ENCODE measurements around the gene GALNT9. TPM values are rescaled to one million over a fixed set of nuclear protein-coding genes. Genes with fewer than 3 reads are reported as not detected.
A peak's percentile ranks its signal among the peaks of the same experiment; 100 is the strongest.

The GALNT9 gene
- total and polyA plus RNA-seq, 9 donors: 0.12 to 21.9 (median 1.3) TPM; not detected in 1

- H3K4me3 ChIP-seq: no peak overlapping the region
- 73 to 78% (median 78%) methylated on average over 30 of the region's 30 CpGs for WGBS, 3 donors
- H3K27me3 ChIP-seq: no peaks in the 10 kb centered on the region
- peak in 1 of 5 donors; percentile 9 for DNase-seq
- no peaks in the 10 kb centered on the region for H3K9me3 ChIP-seq
- TF ChIP-seq CTCF (IDR thresholded peaks at IDR 0.05): no peak
- no peak for TF ChIP-seq POLR2A (IDR thresholded peaks at IDR 0.05)
- no peak for TF ChIP-seq EP300 (IDR thresholded peaks at IDR 0.05)
- intact Hi-C loops (cut with DNase I): no loop called here
- no peak overlapping the region for H3K27ac ChIP-seq
- no peaks in the 10 kb centered on the region for H3K4me1 ChIP-seq (ENCODE audit: insufficient read depth)
- H3K36me3 ChIP-seq: no peaks in the 10 kb centered on the region
Observed at GRCh38 chr12:132174015-132174838, 155.2 kb downstream of the GALNT9 start.

- H3K4me3 ChIP-seq: no peak overlapping the region
- H3K27ac ChIP-seq: no peak overlapping the region
- peak in 1 of 5 donors; percentile 9 for DNase-seq
- H3K36me3 ChIP-seq: no peaks in the 10 kb centered on the region
- no peaks in the 10 kb centered on the region for H3K9me3 ChIP-seq
- no peaks in the 10 kb centered on the region for H3K4me1 ChIP-seq (ENCODE audit: insufficient read depth)
- TF ChIP-seq POLR2A (IDR thresholded peaks at IDR 0.05) (no peak), EP300 (IDR thresholded peaks at IDR 0.05) (no peak), CTCF (IDR thresholded peaks at IDR 0.05) (no peak)
- 54 to 66% (median 55%) methylated on average over 30 to 35 of the region's 35 CpGs for WGBS, 3 donors
- no peaks in the 10 kb centered on the region for H3K27me3 ChIP-seq
- intact Hi-C loops (cut with DNase I): no loop called here
Observed at GRCh38 chr12:132173135-132174014, 156.0 kb downstream of the GALNT9 start.

GRCh38 chr12:132172619-132173018 lies 156.8 kb downstream of the GALNT9 start:
- WGBS, 3 donors: 60 to 67% (median 62%) methylated on average over 12 to 15 of the region's 15 CpGs
- TF ChIP-seq CTCF (IDR thresholded peaks at IDR 0.05) (no peak), POLR2A (IDR thresholded peaks at IDR 0.05) (no peak), EP300 (IDR thresholded peaks at IDR 0.05) (no peak)
- no peaks in the 10 kb centered on the region for H3K36me3 ChIP-seq
- H3K4me1 ChIP-seq (ENCODE audit: insufficient read depth): no peaks in the 10 kb centered on the region
- peak in 1 of 5 donors; percentile 8 for DNase-seq
- intact Hi-C loops (cut with DNase I): no loop called here
- H3K9me3 ChIP-seq: no peaks in the 10 kb centered on the region
- H3K27ac ChIP-seq: no peak overlapping the region
- H3K4me3 ChIP-seq: no peak overlapping the region
- no peaks in the 10 kb centered on the region for H3K27me3 ChIP-seq

GRCh38 chr12:132171968-132172521 lies 157.3 kb downstream of the GALNT9 start:
- H3K4me3 ChIP-seq: no peak overlapping the region

More at GRCh38 chr12:132171968-132172521, 157.3 kb downstream of the GALNT9 start:
- TF ChIP-seq CTCF (IDR thresholded peaks at IDR 0.05) (no peak), POLR2A (IDR thresholded peaks at IDR 0.05) (no peak), EP300 (IDR thresholded peaks at IDR 0.05) (no peak)
- no peaks in the 10 kb centered on the region for H3K4me1 ChIP-seq (ENCODE audit: insufficient read depth)
- 68 to 81% (median 79%) methylated on average over 27 to 28 of the region's 28 CpGs for WGBS, 3 donors
- H3K27me3 ChIP-seq: no peaks in the 10 kb centered on the region
- DNase-seq: peak in 1 of 5 donors; percentile 12
- intact Hi-C loops (cut with DNase I): no loop called here
- no peak overlapping the region for H3K27ac ChIP-seq
- H3K9me3 ChIP-seq: no peaks in the 10 kb centered on the region
- no peaks in the 10 kb centered on the region for H3K36me3 ChIP-seq

Measured in ovary (tissue), 9 donors.